ENCODE results near the gene NPLOC4. TPM values are rescaled to one million over a fixed set of nuclear protein-coding genes. Genes with fewer than 3 reads are reported as not detected.
"Not testable (repeated sequence)": the region's sequence is repeated elsewhere in the genome, so short reads cannot be mapped to it uniquely, and the experiment has no call there.

Gene NPLOC4
- total RNA-seq, 1 donor from 2014 or later = 107 TPM

DNA sequence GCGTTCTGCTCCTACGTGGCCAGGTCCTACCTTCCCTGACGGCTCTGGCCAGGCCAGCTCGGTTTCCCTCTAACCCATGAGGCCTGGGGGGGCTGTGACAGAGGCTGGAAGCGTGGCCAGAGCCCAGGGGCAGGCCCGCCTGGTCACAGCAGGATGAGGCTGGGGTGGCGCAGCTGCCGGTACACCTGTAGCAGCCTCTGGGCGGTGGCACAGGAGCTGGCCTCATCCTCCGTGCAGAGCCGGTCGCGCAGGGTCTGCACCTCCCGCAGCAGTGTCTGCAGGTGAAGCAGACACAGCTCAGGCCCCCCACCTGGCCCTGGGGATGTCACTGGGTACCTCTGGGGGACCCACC is 96.3 kb downstream of the NPLOC4 start:
- DNase-seq (ENCODE audit: low spot score) = no peak

DNA sequence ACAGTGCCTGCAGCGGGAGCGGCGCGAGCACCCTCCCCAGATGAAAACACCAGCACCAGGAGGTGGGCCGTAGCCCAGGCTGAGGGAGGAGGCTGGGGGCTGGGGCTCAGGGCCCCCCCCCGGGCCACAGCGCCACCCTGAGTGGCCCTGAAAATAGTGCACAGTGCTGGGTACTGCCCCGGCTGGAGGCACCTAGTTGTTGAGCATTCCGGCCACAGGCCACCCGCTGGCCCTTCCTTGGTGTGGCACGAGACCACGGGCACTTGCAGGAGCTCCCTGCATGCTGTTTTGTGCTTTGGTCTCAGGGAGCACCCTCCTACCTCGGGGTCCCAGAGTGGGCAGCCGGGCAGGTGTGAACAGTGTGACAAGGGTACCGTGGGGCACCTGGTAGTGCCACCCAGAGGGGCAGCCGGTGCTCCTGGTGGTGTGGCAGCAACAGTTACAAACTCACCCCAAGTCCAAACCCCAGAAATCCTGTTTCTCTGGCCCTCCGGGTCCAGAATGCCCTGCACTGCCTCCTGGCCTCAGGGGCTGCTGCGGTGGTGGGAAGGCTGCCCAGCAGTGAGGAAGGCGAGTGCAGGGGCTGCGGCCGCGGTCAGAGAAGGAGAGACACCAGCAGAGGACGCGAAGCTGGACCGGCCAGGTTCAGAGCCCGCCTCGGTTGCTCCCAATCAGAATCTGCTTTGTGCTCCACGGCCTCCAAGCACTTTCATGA is 96.8 kb downstream of the NPLOC4 start:
- intact Hi-C loops (cut with DNase I) = loop anchor here (5.0 kb wide), 1 partner anchor 288 kb away; no protein-coding TSS in a partner anchor
- no peak for DNase-seq (ENCODE audit: low spot score)

More for the DNA sequence above, 96.3 kb downstream of the NPLOC4 start:
- intact Hi-C loops (cut with DNase I) = no loop called here

GRCh38 chr17:81539571-81539900 is 97.4 kb downstream of the NPLOC4 start:
- DNase-seq (ENCODE audit: low spot score) = no peak
- intact Hi-C loops (cut with DNase I) = loop anchor here (5.0 kb wide), 1 partner anchor 287 kb away; no protein-coding TSS in a partner anchor

DNA sequence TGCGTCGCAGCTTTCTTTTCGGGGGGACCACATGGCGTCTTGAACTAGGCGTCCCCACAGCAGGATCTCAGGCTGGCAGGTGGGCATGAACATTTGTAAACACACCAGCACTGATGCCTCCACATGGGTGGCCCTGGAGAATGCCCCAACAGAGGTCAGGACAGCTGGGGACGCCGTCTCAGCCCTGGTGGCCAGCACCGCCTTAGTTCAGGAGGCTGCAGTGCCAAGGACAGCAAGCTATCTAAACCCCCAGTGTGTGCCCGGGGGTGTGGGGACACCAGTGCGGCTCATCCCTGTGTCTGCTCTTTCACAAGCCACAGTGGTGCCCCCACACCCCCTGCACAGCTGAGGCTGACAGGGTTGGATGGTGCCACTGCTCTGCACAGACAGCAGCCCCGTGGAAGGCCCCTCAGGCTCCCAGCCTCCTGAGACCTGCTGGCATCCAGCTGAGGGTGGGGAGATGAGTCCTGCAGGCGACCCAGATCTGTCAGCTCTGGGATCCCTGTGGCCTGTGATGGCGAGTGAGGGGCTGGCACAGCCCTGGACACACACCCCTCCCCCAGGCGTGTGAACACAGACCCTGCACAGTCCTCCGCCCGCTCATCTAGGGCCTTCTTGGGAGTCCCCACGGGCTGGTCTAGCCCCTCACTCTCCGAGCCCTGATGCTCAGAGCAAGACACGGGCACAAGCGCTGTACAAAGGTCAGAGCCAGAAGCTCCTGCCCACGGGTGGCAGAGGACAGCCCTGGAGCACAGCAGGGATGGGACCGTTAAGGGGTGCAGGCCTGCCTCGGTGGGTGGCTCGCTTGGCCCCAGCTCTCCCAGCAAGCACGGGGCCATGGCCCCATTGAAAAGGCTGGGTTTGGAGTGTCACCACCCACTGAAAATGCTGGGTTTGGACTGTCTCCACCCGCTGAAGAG is 98.0 kb downstream of the NPLOC4 start:
- intact Hi-C loops (cut with DNase I) = loop anchor here (5.0 kb wide), 1 partner anchor 287 kb away; no protein-coding TSS in a partner anchor
- DNase-seq (ENCODE audit: low spot score) = no peak

DNA sequence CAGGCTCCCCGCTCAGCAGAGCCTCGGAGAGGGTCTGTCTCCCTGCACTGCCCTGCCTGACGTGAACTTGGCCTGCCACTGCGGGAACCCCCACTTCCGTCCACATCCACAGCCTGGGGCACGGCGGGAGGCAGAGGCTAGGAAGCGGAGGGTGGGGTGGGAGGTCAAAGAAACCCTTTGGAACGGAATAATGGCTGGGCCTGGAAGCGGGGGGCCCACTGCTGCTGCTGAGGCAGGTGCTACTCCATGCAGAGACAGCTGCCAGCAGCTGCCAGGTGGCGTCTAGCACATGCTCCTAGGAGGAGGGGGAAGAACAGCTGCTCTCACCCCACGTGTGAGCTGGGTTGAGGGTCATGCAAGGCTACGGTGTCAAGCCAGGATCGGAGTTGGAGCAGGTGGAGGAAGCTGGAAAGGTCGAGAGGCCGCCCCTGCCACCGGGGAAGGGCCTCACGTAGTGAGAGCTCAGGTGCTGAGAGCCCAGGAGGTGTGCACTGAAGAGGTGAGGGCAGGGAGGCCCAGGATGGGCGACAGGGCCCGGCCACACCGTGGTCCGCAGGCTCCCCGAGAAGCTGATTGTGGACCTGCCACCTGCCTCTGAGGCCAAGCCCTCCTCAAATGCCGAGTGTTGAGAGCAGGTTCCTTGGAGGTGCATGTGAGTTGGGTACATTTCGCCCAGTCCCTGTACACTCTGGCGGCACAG is 98.9 kb downstream of the NPLOC4 start:
- DNase-seq (ENCODE audit: low spot score) = no peak
- intact Hi-C loops (cut with DNase I) = loop anchor here (5.0 kb wide), 1 partner anchor 286 kb away; no protein-coding TSS in a partner anchor

- no peak for DNase-seq (ENCODE audit: low spot score)
- intact Hi-C loops (cut with DNase I) = loop anchor here (5.0 kb wide), 1 partner anchor 285 kb away; no protein-coding TSS in a partner anchor
These were observed 99.5 kb downstream of the NPLOC4 start for GRCh38 chr17:81537343-81537855.

- DNase-seq (ENCODE audit: low spot score) = no peak
- intact Hi-C loops (cut with DNase I) = loop anchor here (5.0 kb wide), 1 partner anchor 284 kb away; no protein-coding TSS in a partner anchor
These were observed 100.3 kb downstream of the NPLOC4 start for GRCh38 chr17:81536299-81537290.

DNA sequence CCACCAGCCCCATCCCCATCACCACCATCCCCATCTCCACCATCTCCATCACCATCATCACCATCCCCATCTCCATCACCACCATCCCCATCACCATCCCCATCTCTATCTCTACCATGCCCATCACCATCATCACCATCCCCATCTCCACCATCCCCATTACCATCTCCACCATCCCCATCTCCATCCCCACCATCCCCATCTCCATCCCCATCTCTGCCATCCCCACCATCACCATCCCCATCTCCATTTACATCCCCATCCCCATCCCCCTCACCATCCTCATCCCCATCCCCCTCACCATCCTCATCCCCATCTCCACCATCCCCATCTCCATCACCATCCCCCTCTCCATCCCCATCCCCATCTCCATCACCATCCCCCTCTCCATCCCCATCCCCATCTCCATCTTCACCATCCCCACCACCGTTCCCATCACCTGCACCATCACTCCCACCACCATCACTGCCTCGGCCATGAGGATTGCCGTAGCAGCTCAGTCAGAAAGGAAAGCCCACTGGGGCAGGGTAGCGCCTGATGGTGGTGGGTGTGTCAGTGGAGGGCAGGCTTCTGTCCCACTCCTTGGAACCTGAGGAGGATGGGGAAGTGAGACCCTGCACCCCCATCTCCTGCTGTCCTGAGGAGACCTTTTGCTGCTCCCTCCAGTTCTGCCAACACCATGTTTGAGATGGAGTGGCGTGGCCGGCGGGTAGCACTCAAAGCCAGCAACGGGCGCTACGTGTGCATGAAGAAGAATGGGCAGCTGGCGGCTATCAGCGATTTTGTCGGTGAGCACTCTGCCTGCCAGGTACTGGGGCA is 101.2 kb downstream of the NPLOC4 start:
- no peak for DNase-seq (ENCODE audit: low spot score)
- intact Hi-C loops (cut with DNase I) = loop anchor here (5.0 kb wide), 1 partner anchor 283 kb away; no protein-coding TSS in a partner anchor

DNA sequence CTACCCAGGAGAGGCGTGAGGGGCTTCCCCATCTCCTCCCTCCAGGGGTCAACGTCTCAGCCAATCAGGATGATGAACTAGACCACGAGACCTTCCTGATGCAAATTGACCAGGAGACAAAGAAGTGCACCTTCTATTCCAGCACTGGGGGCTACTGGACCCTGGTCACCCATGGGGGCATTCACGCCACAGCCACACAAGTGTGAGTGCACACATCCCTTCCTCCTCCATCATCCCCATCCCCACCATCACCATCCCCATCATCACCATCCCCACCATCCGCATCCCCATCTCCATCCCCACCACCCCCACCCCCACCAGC is 101.9 kb downstream of the NPLOC4 start:
- DNase-seq (ENCODE audit: low spot score) = no peak
- intact Hi-C loops (cut with DNase I) = loop anchor here (5.0 kb wide), 1 partner anchor 283 kb away; no protein-coding TSS in a partner anchor

DNA sequence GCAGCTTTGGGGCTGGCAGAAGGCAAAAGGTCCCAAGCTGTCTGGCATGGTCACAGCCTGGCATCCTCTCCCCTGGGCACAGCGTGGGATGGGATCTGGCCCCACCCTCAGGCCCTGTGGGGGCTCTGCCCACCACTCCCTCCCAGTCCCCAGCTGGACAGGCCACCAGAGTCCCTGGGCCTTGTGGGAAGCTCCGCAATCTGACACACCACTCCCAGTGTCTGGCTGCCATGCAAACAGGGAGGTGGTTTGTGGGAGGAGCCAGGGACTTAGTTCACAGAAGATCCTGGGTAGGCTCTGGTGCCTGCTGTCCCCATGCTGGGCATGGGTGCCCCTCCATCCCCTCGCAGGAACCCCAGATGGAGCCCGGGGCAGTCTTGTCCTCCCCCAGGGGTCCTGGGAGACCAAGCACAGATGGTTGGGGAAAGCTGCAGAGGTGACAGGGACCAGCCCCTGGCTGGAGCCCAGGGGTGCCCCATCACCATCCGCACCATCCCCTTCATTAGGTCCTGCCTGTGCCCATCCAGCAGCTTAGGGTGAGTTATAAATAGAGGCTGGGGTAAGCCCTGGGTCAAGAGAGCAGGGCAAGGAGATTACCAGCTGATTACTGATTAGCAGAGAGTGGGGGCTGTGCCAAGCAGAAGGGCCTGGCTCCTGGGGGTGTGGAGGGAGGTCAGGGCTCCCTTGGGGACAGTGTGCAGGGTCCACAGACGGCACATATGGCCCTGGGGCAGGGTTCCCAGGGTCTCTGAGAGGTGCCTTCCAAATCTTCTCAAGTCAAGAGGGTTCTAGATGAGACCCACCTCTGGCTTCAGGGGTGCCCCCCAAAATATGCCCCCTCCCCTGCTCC is 102.5 kb downstream of the NPLOC4 start:
- intact Hi-C loops (cut with DNase I) = loop anchor here (5.0 kb wide), 1 partner anchor 282 kb away; no protein-coding TSS in a partner anchor
- no peak for DNase-seq (ENCODE audit: low spot score)

GRCh38 chr17:81533339-81534141 is 103.4 kb downstream of the NPLOC4 start:
- DNase-seq (ENCODE audit: low spot score) = no peak
- intact Hi-C loops (cut with DNase I) = no loop called here

DNA sequence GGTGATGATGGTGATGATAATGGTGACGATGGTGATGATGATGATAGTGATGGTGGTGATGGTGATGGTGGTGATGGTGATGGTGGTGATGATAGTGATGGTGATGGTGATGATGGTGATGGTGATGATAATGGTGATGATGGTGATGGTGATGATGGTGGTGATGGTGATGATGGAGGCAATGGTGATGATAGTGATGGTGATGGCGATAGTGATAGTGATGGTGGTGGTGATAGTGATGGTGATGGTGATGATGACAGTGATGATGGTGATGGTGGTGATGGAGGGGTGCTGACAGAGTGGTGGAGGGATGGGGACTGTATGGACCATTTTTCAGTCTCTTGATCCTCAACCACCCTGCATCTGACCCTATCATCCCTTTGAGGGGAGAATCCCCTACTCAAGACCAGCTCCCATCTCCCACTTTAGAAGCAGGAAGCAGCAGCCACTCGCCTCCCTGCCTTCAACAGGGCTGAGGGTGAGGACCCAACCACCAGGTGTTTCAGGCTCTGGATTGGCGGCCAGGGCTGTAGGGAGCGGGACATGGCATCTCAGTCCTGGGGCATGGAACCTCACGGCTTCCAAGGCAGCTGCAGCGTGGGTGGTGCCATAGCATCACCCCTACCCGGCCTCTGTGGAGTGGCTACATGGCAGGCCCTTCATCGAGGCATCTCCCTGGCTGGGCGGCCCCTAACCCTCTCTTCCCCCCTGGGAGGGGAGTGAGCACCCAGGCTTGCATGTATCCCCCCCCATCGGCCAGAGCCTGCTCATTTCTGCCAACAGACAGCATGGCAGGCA is 104.2 kb downstream of the NPLOC4 start:
- DNase-seq (ENCODE audit: low spot score) = no peak
- intact Hi-C loops (cut with DNase I) = no loop called here

GRCh38 chr17:81531998-81532404 is 104.9 kb downstream of the NPLOC4 start:
- intact Hi-C loops (cut with DNase I); DNase-seq (ENCODE audit: low spot score): not testable (repeated sequence)

GRCh38 chr17:81531013-81531412 is 105.9 kb downstream of the NPLOC4 start:
- intact Hi-C loops (cut with DNase I); DNase-seq (ENCODE audit: low spot score): not testable (repeated sequence)

DNA sequence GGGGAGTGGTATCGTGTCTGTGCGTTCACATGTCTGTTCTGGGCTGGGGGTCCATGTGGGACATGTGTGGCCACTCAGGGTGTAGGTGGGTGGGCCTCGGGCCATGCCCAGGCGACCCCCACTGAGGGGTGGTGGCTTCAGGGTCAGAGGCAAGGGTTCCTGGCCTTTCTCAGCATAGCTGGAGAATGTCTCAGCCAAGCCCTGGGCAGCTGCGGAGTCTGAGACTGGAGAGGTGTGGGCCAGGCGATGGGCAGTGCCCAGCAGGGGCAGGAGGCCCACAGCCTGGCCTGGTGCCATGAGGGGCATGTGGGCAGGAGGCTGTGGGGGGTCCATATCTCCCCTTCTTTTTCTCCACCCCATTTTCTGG is 107.5 kb downstream of the NPLOC4 start:
- intact Hi-C loops (cut with DNase I) = no loop called here
- DNase-seq (ENCODE audit: low spot score) = no peak
